NB4 (cell line): ENCODE results near the gene AGL.

Source experiments
- MYC ChIP-seq: IDR thresholded peaks from 2 replicates; pipeline ENCODE4 v1.6.1; 2011; ENCODE audit warnings: low read depth, low read length
- TF ChIP-seq, protein P1 (sequence below): IDR thresholded peaks from one replicate; pipeline ENCODE4 v1.5.1; 2012; ENCODE audit warnings: low read depth, low read length

DNA sequence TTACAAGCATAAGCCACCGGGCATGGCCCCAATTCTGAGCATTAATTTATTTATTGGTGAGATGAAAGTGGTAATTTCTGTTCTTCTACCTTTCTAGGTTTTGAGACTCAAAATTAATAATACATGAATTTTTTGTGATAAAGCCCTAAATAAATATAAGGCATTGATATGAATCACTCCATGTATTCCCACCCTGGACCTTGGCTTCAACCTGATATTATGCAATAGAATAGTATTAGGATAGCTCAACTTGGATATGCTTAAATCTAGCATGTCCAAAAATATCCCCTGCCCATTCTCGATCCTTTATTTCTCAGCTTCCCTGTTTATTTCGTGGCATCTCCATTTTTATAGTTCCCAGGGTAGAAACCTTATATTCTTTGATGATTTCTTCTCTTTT, 2.5 kb downstream of the AGL start:
- TF ChIP-seq, protein P1, sequence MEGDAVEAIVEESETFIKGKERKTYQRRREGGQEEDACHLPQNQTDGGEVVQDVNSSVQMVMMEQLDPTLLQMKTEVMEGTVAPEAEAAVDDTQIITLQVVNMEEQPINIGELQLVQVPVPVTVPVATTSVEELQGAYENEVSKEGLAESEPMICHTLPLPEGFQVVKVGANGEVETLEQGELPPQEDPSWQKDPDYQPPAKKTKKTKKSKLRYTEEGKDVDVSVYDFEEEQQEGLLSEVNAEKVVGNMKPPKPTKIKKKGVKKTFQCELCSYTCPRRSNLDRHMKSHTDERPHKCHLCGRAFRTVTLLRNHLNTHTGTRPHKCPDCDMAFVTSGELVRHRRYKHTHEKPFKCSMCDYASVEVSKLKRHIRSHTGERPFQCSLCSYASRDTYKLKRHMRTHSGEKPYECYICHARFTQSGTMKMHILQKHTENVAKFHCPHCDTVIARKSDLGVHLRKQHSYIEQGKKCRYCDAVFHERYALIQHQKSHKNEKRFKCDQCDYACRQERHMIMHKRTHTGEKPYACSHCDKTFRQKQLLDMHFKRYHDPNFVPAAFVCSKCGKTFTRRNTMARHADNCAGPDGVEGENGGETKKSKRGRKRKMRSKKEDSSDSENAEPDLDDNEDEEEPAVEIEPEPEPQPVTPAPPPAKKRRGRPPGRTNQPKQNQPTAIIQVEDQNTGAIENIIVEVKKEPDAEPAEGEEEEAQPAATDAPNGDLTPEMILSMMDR = no peak
- TF ChIP-seq MYC = no peak
